Vagina (tissue), 2 donors: ENCODE results near the gene ATP5PO.

Experiments used
- POLR2A ChIP-seq, 2 donors: fragments of 450-650 bp; IDR thresholded peaks; one replicate each; pipeline ENCODE4 v1.6.1; 2017; ENCODE audit warnings: antibody characterized with exemption in 2 of 2, mild to moderate bottlenecking in 2 of 2, moderate library complexity in 2 of 2
- POLR2AphosphoS5 ChIP-seq, 2 donors: sonication (generic); formaldehyde crosslinking; IDR thresholded peaks; one replicate each; pipeline ENCODE4 v1.9.0; 2017; ENCODE audit warnings: antibody characterized with exemption in 2 of 2, mild to moderate bottlenecking in 2 of 2, low read depth in 1 of 2; ENCODE audit not compliant: insufficient read depth in 1 of 2
- TF ChIP-seq, protein P1 (sequence below), 3 experiments: fragments of 450-650 bp in 2 of 3; fragments of 200-600 bp in 1 of 3; sonication (generic) in 1 of 3; IDR thresholded peaks; one replicate each; pipeline ENCODE4 v1.5.1; 2017 to 2019; ENCODE audit warnings: antibody characterized with exemption in 3 of 3, mild to moderate bottlenecking in 2 of 3, moderate library complexity in 2 of 3

DNA sequence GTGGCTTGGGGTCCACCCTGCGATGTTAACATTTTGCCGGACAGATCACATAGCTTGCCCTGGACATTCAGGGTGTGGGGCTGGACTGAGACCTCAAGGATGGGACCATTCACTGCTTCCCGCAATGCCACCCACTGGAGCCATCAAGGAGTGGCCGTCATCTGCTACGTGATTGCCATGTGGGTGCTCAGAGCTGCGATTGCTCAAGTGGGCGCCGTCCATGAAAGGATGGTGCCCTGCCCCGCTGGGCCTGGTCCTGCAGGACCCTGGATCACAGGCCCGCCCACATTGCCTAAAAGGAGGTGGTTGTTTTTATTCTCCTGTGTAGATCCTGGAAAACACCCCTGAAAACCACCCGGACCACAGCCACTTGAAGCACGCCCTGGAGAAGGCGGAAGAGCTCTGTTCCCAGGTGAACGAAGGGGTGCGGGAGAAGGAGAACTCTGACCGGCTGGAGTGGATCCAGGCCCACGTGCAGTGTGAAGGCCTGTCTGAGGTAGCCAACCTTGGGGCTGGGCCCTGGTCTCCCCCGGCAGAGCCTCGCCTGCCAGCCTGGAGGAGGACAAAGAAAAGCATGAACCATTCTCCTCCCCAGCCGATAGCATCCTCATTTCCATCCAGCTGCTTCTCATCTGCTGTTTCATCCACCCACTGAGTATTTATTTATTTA is 40.4 kb downstream of the ATP5PO start:
- TF ChIP-seq, protein P1, sequence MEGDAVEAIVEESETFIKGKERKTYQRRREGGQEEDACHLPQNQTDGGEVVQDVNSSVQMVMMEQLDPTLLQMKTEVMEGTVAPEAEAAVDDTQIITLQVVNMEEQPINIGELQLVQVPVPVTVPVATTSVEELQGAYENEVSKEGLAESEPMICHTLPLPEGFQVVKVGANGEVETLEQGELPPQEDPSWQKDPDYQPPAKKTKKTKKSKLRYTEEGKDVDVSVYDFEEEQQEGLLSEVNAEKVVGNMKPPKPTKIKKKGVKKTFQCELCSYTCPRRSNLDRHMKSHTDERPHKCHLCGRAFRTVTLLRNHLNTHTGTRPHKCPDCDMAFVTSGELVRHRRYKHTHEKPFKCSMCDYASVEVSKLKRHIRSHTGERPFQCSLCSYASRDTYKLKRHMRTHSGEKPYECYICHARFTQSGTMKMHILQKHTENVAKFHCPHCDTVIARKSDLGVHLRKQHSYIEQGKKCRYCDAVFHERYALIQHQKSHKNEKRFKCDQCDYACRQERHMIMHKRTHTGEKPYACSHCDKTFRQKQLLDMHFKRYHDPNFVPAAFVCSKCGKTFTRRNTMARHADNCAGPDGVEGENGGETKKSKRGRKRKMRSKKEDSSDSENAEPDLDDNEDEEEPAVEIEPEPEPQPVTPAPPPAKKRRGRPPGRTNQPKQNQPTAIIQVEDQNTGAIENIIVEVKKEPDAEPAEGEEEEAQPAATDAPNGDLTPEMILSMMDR (IDR thresholded peaks at IDR 0.05) = no peak
- TF ChIP-seq POLR2A (IDR thresholded peaks at IDR 0.05) = no peak
- TF ChIP-seq POLR2AphosphoS5 (IDR thresholded peaks at IDR 0.05; ENCODE audit: insufficient read depth in 1 of 2, low read depth in 1 of 2) = no peak
